HepG2 (cell line): ENCODE data around the gene DDAH1. TPM values are rescaled to one million over a fixed set of nuclear protein-coding genes. Genes with fewer than 3 reads are reported as not detected.

ENCODE experiments used
- CEBPB ChIP-seq: IDR thresholded peaks from 2 replicates; pipeline ENCODE4 v1.6.1; 2011; ENCODE audit warnings: low read depth, low read length, improper control_type of control experiment, borderline replicate concordance
- EZH2 ChIP-seq: conservative IDR thresholded peaks from 2 replicates; pipeline ENCODE4 v1.6.1; 2012; ENCODE audit warnings: mild to moderate bottlenecking, low read depth, low read length, moderate library complexity
- GATAD2A ChIP-seq: IDR thresholded peaks from 2 replicates; pipeline ENCODE4 v1.6.1; 2016
- JARID2 ChIP-seq: sonication (generic); formaldehyde crosslinking; IDR thresholded peaks from 2 replicates; pipeline ENCODE4 v1.8.1; 2023; ENCODE audit warnings: missing genetic modification reagents, inconsistent platforms; ENCODE audit not compliant: insufficient replicate concordance
- PTBP1 ChIP-seq: fragments of 200-400 bp; formaldehyde crosslinking; IDR thresholded peaks from 2 replicates; pipeline ENCODE4 v1.6.1; 2018; ENCODE audit warnings: low read length, low read depth; ENCODE audit not compliant: poor library complexity, severe bottlenecking
- RAD51 ChIP-seq: fragments of 450-650 bp; IDR thresholded peaks from 2 replicates; pipeline ENCODE4 v1.6.1; 2016; ENCODE audit warnings: borderline replicate concordance
- REPIN1 ChIP-seq: sonication (generic); formaldehyde crosslinking; IDR thresholded peaks from 2 replicates; pipeline ENCODE4 v1.8.0; 2022; ENCODE audit warnings: missing genetic modification reagents, low read depth, mild to moderate bottlenecking, borderline replicate concordance
- SMAD9 ChIP-seq: sonication (generic); formaldehyde crosslinking; IDR thresholded peaks from 2 replicates; pipeline ENCODE4 v1.5.1; 2020; ENCODE audit warnings: mild to moderate bottlenecking, missing genetic modification reagents
- ZNF234 ChIP-seq: sonication (generic); formaldehyde crosslinking; conservative IDR thresholded peaks from 2 replicates; pipeline ENCODE4 v1.5.1; 2020; ENCODE audit warnings: mild to moderate bottlenecking, missing genetic modification reagents
- ZNF691 ChIP-seq: sonication (generic); formaldehyde crosslinking; IDR thresholded peaks from 2 replicates; pipeline ENCODE4 v1.4.0; 2020; ENCODE audit warnings: missing genetic modification reagents, low read depth, mild to moderate bottlenecking, borderline replicate concordance
- ZNF878 ChIP-seq: sonication (generic); formaldehyde crosslinking; IDR thresholded peaks from 2 replicates; pipeline ENCODE4 v1.8.1; 2023; ENCODE audit warnings: mild to moderate bottlenecking, missing genetic modification reagents, moderate library complexity
- ZSCAN31 ChIP-seq: sonication (generic); formaldehyde crosslinking; IDR thresholded peaks from 2 replicates; pipeline ENCODE4 v1.5.0; 2020; ENCODE audit warnings: low read depth, mild to moderate bottlenecking, missing genetic modification reagents
- polyA plus RNA-seq, 8 experiments: library from polyadenylated mRNA; depleted of rRNA in 3 of 8; stranded (reverse) in 7 of 8; unstranded in 1 of 8; fragments of >200 nt; fragmentation: Illumina TruSeq in 4 of 8; extraction: Trizol in 4 of 8; gene quantifications; 2 replicates each; pipeline versions ENCODE4 v1.2.1 to v1.2.3, GENCODE V29; 2011 to 2016; ENCODE audit warnings: low read depth in 4 of 8, missing spikeins in 1 of 8, mixed read lengths in 1 of 8; ENCODE audit not compliant: insufficient read depth in 1 of 8
- total RNA-seq, 5 experiments: library from RNA; depleted of rRNA; stranded (reverse); fragments of >200 nt; fragmentation: Illumina TruSeq; extraction: Trizol; gene quantifications; 2 replicates each; pipeline ENCODE4 v1.2.3, GENCODE V29; 2016; ENCODE audit warnings: low read depth in 1 of 5
- TF ChIP-seq, protein P1 (sequence below): sonication (generic); formaldehyde crosslinking; IDR thresholded peaks from 2 replicates; pipeline ENCODE4 v1.8.0; 2023; ENCODE audit warnings: mild to moderate bottlenecking, missing genetic modification reagents
- TF ChIP-seq, protein P2 (sequence below): sonication (generic); formaldehyde crosslinking; IDR thresholded peaks from 2 replicates; pipeline ENCODE4 v1.8.0; 2022; ENCODE audit warnings: mild to moderate bottlenecking, missing genetic modification reagents
- TF ChIP-seq, protein P3 (sequence below): sonication (generic); formaldehyde crosslinking; IDR thresholded peaks from 2 replicates; pipeline ENCODE4 v1.5.0; 2020; ENCODE audit warnings: mild to moderate bottlenecking, missing genetic modification reagents, borderline replicate concordance

DDAH1 gene
- total and polyA plus RNA-seq, 2 of the 13 experiments (the other 11 are each of a cell fraction or from before 2014, with no cell fraction given): 39.7 to 64.4 TPM

DNA sequence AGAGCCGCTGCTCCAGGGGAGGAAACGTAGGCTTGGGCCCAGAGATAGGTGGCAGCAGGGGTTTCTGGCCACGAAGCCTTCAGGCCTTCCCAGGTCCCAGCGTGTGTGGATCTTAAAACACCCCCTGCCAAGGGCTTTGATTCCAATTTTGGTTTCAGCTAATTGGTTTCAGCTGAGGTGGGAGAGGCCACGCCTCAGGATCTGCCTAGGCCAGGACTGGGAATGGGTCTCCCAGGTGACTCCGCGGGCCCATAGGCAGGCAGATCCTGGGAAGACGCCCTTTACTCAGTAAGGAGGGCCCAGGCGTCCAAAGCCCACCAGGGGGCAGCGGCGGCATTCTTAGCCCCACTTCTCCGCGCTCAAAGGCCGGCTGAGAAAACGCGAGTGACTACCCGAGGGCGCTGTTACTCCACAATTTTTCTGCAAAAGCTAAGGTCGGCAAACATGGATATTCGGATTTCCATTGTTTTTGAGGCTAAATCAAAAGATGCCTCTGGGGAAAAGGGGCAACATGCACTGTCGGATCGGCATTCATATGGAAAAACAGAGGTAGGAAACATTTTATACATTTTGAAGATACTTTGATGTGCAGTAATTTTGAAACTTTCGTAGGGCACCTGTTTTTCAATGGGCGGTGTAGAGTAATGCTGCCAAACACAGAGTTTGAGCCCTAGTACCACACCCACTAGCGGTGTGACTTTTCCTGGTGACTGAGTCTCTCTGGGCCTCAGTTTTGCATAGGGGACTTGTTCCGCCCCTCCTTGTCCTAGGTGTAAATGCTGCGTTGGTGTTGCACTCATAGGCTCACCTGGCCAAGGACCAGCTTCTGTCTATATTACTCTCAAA is 156.7 kb downstream of the DDAH1 start (continued):
- TF ChIP-seq REPIN1 (CRISPR knock-in tag) (peak; percentile 55; the same call in 1 of the 2 replicates), ZNF691 (CRISPR knock-in tag) (no peak), JARID2 (CRISPR knock-in tag) (no peak), CEBPB (no peak), PTBP1 (no peak), GATAD2A (CRISPR knock-in tag) (peak; percentile 37; the same call in 1 of the 2 replicates), ZNF234 (no peak), ZSCAN31 (CRISPR knock-in tag) (0 out of 2 replicates have a peak, but pooled peaks have one; percentile 63), RAD51 (no peak), EZH2 (no peak), ZNF878 (CRISPR knock-in tag) (no peak), SMAD9 (CRISPR knock-in tag) (no peak)
- TF ChIP-seq, protein P1, sequence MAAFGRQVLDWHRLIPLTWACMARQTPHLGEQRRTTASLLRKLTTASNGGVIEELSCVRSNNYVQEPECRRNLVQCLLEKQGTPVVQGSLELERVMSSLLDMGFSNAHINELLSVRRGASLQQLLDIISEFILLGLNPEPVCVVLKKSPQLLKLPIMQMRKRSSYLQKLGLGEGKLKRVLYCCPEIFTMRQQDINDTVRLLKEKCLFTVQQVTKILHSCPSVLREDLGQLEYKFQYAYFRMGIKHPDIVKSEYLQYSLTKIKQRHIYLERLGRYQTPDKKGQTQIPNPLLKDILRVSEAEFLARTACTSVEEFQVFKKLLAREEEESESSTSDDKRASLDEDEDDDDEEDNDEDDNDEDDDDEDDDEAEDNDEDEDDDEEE (CRISPR knock-in tag): 0 out of 2 replicates have a peak, but pooled peaks have one; percentile 37
- TF ChIP-seq, protein P2, sequence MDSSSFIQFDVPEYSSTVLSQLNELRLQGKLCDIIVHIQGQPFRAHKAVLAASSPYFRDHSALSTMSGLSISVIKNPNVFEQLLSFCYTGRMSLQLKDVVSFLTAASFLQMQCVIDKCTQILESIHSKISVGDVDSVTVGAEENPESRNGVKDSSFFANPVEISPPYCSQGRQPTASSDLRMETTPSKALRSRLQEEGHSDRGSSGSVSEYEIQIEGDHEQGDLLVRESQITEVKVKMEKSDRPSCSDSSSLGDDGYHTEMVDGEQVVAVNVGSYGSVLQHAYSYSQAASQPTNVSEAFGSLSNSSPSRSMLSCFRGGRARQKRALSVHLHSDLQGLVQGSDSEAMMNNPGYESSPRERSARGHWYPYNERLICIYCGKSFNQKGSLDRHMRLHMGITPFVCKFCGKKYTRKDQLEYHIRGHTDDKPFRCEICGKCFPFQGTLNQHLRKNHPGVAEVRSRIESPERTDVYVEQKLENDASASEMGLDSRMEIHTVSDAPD (CRISPR knock-in tag): no peak
- TF ChIP-seq, protein P3, sequence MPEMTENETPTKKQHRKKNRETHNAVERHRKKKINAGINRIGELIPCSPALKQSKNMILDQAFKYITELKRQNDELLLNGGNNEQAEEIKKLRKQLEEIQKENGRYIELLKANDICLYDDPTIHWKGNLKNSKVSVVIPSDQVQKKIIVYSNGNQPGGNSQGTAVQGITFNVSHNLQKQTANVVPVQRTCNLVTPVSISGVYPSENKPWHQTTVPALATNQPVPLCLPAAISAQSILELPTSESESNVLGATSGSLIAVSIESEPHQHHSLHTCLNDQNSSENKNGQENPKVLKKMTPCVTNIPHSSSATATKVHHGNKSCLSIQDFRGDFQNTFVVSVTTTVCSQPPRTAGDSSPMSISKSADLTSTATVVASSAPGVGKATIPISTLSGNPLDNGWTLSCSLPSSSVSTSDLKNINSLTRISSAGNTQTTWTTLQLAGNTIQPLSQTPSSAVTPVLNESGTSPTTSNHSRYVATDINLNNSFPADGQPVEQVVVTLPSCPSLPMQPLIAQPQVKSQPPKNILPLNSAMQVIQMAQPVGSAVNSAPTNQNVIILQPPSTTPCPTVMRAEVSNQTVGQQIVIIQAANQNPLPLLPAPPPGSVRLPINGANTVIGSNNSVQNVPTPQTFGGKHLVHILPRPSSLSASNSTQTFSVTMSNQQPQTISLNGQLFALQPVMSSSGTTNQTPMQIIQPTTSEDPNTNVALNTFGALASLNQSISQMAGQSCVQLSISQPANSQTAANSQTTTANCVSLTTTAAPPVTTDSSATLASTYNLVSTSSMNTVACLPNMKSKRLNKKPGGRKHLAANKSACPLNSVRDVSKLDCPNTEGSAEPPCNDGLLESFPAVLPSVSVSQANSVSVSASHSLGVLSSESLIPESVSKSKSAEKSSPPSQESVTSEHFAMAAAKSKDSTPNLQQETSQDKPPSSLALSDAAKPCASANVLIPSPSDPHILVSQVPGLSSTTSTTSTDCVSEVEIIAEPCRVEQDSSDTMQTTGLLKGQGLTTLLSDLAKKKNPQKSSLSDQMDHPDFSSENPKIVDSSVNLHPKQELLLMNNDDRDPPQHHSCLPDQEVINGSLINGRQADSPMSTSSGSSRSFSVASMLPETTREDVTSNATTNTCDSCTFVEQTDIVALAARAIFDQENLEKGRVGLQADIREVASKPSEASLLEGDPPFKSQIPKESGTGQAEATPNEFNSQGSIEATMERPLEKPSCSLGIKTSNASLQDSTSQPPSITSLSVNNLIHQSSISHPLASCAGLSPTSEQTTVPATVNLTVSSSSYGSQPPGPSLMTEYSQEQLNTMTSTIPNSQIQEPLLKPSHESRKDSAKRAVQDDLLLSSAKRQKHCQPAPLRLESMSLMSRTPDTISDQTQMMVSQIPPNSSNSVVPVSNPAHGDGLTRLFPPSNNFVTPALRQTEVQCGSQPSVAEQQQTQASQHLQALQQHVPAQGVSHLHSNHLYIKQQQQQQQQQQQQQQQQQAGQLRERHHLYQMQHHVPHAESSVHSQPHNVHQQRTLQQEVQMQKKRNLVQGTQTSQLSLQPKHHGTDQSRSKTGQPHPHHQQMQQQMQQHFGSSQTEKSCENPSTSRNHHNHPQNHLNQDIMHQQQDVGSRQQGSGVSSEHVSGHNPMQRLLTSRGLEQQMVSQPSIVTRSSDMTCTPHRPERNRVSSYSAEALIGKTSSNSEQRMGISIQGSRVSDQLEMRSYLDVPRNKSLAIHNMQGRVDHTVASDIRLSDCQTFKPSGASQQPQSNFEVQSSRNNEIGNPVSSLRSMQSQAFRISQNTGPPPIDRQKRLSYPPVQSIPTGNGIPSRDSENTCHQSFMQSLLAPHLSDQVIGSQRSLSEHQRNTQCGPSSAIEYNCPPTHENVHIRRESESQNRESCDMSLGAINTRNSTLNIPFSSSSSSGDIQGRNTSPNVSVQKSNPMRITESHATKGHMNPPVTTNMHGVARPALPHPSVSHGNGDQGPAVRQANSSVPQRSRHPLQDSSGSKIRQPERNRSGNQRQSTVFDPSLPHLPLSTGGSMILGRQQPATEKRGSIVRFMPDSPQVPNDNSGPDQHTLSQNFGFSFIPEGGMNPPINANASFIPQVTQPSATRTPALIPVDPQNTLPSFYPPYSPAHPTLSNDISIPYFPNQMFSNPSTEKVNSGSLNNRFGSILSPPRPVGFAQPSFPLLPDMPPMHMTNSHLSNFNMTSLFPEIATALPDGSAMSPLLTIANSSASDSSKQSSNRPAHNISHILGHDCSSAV (CRISPR knock-in tag): no peak
